ENCODE data around the gene CXorf58. TPM values are rescaled to one million over a fixed set of nuclear protein-coding genes. Genes with fewer than 3 reads are reported as not detected.

Gene CXorf58, protein sequence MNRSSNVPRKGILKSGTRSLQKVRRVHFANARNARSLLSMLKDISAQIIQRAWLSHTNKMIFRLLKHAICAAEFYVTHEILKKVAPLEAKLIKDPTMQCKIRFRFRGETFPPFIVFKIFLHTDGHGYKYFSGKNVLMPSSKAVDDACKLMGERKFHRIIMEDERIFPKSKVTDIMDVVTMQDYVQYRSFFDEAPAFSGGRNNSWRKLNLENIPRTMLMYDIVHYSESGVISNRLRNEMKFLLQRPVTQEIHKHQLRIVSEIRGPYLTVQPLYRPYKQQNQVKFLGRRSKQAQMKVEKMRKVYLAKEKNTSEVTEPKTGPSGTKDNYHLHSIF
- not detected in 2 replicates for total RNA-seq

DNA sequence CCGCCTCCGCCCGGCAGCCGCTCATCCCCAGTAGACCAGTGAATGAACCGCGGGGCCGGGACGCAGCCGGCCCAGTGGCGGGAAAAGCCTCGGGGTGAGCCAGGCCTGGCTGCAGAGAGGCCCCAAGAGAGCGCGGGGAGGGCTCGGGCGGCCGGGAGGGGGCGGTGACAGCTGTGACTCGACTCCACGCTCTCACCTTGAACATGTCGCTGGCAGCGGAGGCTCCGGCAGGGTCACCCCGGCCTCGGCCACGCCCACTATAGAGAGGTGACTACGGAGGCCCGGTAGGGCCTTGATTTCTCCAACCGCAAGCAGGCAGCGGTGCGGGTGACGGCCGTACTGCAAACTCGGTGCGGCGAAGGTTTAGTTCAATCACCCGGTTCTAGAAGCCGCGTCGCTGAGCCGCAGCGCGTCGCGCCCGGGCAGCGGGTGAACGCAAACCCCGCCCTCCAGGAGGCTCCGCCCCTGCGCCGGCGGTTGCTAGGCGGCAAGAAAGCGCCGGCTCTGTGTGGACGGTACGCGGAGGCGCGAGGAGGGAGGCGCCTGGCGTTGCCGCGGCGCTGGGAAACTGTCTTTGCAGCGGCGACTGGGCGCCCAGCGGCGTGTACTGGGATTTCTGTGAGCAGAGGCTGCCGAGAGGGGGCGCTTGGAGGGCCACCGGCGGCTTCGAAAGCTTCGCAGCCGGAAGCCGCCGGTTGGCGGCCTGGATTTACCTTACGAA is at the start of gene CXorf58, which contains the start of gene APOO:
TSS of gene CXorf58 (plus strand) at position 509 of the 721 bp plus-strand sequence. CDS start 2,297 bp downstream, outside the sequence.
TSS of gene APOO (minus strand) at position 441 of the 721 bp plus-strand sequence. CDS start at position 205, 236 bp downstream.

Other genes with a start within 250 kb of the CXorf58 start
- gene PRDX4, start 240.5 kb upstream of the CXorf58 start, total RNA-seq: 174 and 333 TPM in 2 replicates
- gene ACOT9, start 164.7 kb upstream of the CXorf58 start, total RNA-seq: 43.9 and 60.7 TPM in 2 replicates
- gene SAT1, start 124.8 kb upstream of the CXorf58 start, total RNA-seq: 115 and 131 TPM in 2 replicates
- gene APOO, start 68 bp upstream of the CXorf58 start, total RNA-seq: 8.3 and 9.8 TPM in 2 replicates
- gene KLHL15, start 119.2 kb downstream of the CXorf58 start, total RNA-seq: 8.6 and 8.8 TPM in 2 replicates
- 185 and 271 TPM in 2 replicates for gene EIF2S3, start 146.9 kb downstream of the CXorf58 start, total RNA-seq
- 51.9 and 53.2 TPM in 2 replicates for gene ZFX, start 241.7 kb downstream of the CXorf58 start, total RNA-seq

All from smooth muscle cell of the umbilical artery (primary cell).